Nephron progenitor cell (in vitro differentiated cells): ENCODE results near the gene DDAH1.
A peak's percentile ranks its signal among the peaks of the same experiment; 100 is the strongest.

Experiments used
- DNase-seq: peaks from one replicate; pipeline ENCODE4 v3.0.0; 2021
- H3K27ac Mint-ChIP-seq: 2 replicates; pipeline ENCODE4 v1.8.0; 2021; ENCODE audit warnings: mild to moderate bottlenecking, moderate library complexity, mixed read lengths
- H3K27me3 Mint-ChIP-seq: 2 replicates; pipeline ENCODE4 v1.8.0; 2021; ENCODE audit warnings: mild to moderate bottlenecking, low read depth, mixed read lengths; ENCODE audit not compliant: poor library complexity
- H3K36me3 Mint-ChIP-seq: 2 replicates; pipeline ENCODE4 v1.8.0; 2021; ENCODE audit warnings: low read depth, mixed read lengths
- H3K4me1 Mint-ChIP-seq: 2 replicates; pipeline ENCODE4 v1.8.0; 2021; ENCODE audit warnings: mixed read lengths
- H3K4me3 Mint-ChIP-seq: 2 replicates; pipeline ENCODE4 v1.8.0; 2021; ENCODE audit warnings: mild to moderate bottlenecking, moderate library complexity, mixed read lengths
- H3K9me3 Mint-ChIP-seq: 2 replicates; pipeline ENCODE4 v1.8.0; 2021; ENCODE audit warnings: mild to moderate bottlenecking, moderate library complexity, mixed read lengths
- CTCF ChIP-seq: fragments of 200-600 bp; sonication (generic); IDR thresholded peaks from 2 replicates; pipeline ENCODE4 v1.5.0; 2021; ENCODE audit warnings: antibody characterized with exemption

DDAH1 gene

GRCh38 chr1:85462931-85463649, 1.9 kb downstream of the DDAH1 start:
- Mint-ChIP-seq H3K27ac (no peak overlapping the region), H3K36me3 (no peaks in the 10 kb centered on the region), H3K4me3 (peak overlapping the region; percentile 84), H3K27me3 (peaks cover 13% of the 10 kb centered on the region), H3K4me1 (peaks cover 16% of the 10 kb centered on the region), H3K9me3 (no peaks in the 10 kb centered on the region)
- no peak for TF ChIP-seq CTCF
- DNase-seq = no peak

- no peak for DNase-seq
- Mint-ChIP-seq H3K4me1 (peaks cover 16% of the 10 kb centered on the region), H3K27ac (no peak overlapping the region), H3K27me3 (peaks cover 12% of the 10 kb centered on the region), H3K4me3 (no peak overlapping the region), H3K36me3 (no peaks in the 10 kb centered on the region), H3K9me3 (no peaks in the 10 kb centered on the region)
- TF ChIP-seq CTCF = no peak
Measured at GRCh38 chr1:85461216-85461918, 3.6 kb downstream of the DDAH1 start.

- no peak overlapping the region for H3K4me3 Mint-ChIP-seq
- H3K4me1 Mint-ChIP-seq = peaks cover 16% of the 10 kb centered on the region
- no peaks in the 10 kb centered on the region for H3K36me3 Mint-ChIP-seq
- TF ChIP-seq CTCF = no peak
- no peak for DNase-seq
- no peak overlapping the region for H3K27ac Mint-ChIP-seq
- H3K9me3 Mint-ChIP-seq = no peaks in the 10 kb centered on the region
- H3K27me3 Mint-ChIP-seq = peaks cover 9% of the 10 kb centered on the region
Measured at GRCh38 chr1:85460555-85461088, 4.3 kb downstream of the DDAH1 start.

GRCh38 chr1:85459290-85459689, 5.7 kb downstream of the DDAH1 start:
- Mint-ChIP-seq H3K27ac (no peak overlapping the region), H3K36me3 (no peaks in the 10 kb centered on the region), H3K9me3 (no peaks in the 10 kb centered on the region), H3K4me1 (peaks cover 16% of the 10 kb centered on the region), H3K4me3 (no peak overlapping the region), H3K27me3 (peaks cover 9% of the 10 kb centered on the region)
- no peak for TF ChIP-seq CTCF
- no peak for DNase-seq

- DNase-seq = no peak
- no peak for TF ChIP-seq CTCF
- Mint-ChIP-seq H3K27ac (no peak overlapping the region), H3K4me1 (no peaks in the 10 kb centered on the region), H3K4me3 (no peak overlapping the region), H3K36me3 (peaks cover 4% of the 10 kb centered on the region), H3K27me3 (no peaks in the 10 kb centered on the region), H3K9me3 (no peaks in the 10 kb centered on the region)
Measured at GRCh38 chr1:85454214-85454613, 10.7 kb downstream of the DDAH1 start.
